ELR (cell line): Measurements from ENCODE around the gene OTUB2.

Experiments used
- DNase-seq: peaks from one replicate; pipeline ENCODE4 v3.0.0-alpha.2; 2015; ENCODE audit warnings: low read depth

OTUB2 gene

DNA sequence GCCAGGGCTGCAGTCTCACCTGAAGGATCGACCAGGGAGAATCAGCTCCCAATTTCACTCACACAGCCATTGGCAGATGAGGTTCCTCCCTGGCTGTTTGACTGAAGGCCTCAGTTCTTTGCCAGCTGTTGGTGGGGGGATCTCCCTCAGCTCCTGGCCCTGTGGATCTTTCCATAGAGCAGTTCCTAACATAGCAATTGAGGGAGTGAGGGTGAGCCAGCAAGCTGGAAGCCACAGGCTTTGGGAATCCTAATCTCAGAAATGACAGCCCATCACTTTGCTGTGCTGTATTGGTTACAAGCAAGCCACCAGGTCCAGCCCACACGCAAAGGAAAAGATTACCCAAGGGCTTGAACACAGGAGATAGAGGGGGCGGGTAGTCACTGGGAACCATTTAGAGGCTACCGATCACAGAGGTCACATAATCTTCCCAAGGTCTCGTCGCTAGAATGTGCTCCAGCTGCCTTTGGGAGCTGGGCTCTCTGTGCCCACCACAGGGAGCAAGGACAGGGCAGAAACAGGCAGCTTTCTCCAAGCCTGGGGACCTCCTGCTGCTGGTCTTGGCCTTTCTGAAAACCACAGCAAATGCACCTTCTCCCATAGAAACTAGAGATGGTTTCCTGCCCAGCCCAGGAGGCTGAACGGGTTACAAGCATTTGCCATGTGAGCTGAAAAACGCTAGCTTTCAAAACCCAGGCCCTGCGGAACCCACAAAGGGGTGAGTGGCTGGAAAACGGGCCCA lies 4.6 kb upstream of the OTUB2 start:
- DNase-seq = no peak

DNA sequence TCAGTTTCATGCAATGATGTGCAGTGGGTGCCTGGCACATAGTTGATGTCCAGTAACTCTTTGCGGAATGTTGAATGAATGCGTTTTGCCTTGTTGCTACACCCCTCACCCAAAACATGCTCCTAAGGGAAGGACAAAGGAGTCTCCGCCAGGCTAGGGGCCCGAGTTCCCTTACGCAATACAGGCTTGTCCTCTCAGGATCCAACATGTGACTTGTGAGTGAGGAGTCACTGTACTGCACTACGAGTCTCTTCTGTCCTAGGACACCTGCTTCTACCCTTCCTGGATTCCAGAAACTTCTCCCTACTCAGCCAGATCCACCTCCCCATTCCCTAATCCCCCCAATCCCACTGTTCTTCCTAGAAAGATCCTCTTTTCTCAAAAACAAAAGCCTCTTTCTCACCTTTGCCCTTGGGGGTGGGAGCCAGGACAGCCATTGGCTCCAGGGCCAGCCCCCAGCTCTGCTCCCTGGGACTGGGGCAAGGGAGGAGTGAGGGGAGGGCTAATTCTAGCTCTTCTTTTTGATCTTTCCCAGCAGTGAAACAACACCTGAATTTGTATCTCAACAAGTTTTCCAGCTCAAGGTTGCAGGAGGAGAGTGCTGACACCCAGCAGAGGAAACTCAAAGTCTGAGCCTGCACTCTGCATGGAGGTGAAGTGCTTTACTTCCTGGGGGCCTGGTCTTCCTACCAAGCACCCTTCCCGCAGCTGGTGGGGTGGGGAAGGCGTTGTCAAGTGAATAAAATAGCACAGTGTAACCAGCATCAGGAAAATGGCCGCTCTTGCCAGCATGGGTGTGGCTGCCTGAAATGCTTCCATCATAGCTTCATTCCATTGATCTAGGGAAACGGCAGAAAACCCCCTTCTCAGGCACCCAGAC lies 3.4 kb upstream of the OTUB2 start:
- no peak for DNase-seq

DNA sequence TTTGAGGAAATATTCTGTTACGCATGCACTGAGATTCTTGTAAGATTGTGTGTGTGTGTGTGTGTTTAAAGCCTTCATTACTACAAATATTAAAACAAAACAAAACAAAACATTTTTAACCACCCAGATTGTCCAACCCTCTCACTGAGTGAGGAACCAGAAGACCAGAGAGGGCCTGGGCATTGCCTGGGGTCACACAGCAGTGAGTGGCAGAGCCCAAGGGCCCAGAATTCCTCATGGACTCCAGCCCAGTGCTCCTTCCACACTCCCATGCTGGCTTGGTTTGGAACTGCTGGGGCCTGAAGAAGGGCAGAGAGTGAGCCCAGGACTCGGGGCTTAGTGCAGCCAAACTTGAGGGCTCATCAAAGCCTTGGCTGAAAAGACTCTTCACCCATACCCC lies 1.6 kb upstream of the OTUB2 start:
- DNase-seq = no peak

GRCh38 chr14:94025720-94026119 lies 420 bp upstream of the OTUB2 start:
- peak; percentile 67 for DNase-seq

GRCh38 chr14:94026889-94027469 lies 839 bp downstream of the OTUB2 start:
- DNase-seq = no peak

GRCh38 chr14:94027566-94028449 lies 1.7 kb downstream of the OTUB2 start:
- peak; percentile 54 for DNase-seq

DNA sequence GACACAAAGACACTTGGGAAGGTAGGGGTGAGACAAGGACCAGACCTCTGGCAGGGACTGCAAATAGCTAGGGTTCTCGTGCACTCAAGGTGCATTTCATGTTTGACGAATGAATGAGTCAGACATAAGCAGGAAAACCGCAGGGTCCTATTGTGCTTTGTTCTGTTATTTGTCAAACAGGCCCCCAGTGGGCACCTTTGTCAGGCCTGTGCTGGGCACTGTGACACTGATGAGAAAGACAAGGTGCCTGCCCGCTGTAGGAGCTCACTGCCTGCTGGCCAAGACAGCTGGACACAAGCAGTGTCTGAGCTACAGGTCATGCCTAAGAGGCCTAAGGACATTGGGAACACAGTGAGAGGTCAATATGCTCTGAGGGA lies 2.3 kb downstream of the OTUB2 start:
- peak; percentile 93 for DNase-seq

GRCh38 chr14:94029265-94029664 lies 3.1 kb downstream of the OTUB2 start:
- no peak for DNase-seq

GRCh38 chr14:94029671-94030203 lies 3.6 kb downstream of the OTUB2 start:
- DNase-seq = no peak

- no peak for DNase-seq
These were observed 4.4 kb downstream of the OTUB2 start for GRCh38 chr14:94030571-94030970.

DNA sequence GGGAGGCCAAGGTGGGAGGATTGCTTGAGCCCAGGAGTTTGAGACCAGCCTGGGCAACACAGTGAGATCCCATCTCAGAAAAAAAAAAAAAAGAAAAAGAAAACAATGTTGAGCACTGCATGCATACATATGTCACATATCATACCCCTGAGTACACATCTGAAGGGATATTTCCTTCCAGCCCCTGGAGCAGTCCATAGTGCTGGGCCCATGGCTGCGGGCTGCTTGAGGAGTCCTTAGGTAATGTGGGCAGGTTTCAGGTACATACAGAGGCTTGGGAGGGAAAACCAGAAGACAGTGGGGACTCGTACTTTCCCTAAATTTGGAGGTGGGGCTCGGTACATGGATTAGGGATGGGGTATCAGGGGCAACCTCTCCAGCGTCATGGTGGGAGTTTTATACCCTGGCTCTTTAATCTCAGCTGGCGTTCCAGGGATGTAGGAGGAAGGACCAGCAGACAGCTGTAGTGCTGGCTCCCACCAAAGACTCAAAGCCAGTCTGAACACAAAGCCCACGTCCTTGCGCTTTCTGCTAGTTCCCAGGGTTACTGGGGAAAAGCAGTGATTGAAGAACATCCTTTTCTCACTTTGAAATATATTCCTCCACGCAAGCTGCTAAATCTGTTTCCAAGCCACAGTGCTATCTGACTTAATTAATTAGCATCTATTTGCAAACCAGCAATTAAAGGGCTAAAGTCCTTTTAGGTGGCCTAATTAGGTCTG lies 5.2 kb downstream of the OTUB2 start:
- DNase-seq = no peak

- no peak for DNase-seq
These were observed 5.7 kb downstream of the OTUB2 start for GRCh38 chr14:94031883-94032279.

- no peak for DNase-seq
These were observed 8.7 kb downstream of the OTUB2 start for GRCh38 chr14:94034886-94035285.

- DNase-seq = peak; percentile 88
These were observed 10.4 kb downstream of the OTUB2 start for GRCh38 chr14:94036313-94037167.

DNA sequence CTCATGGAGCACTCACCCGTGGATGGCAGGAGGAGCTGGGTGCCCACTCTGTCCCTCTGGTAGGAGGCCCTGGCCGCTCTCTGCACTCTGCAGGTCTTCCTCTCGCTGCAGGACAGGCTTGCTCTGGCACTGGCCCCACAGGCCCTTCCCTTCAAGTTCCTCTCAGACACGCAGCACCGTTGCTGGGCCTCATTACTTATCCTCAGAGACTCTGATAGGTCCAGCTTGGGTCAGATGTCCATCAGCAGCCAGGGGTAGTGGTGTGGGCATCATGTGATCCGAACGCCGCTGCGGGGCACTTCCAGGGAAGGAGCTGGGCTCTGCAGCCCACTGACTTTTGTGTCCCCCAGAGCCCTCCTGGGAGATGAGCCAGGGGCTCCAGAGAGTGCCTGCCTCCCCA lies 11.8 kb downstream of the OTUB2 start:
- no peak for DNase-seq

DNA sequence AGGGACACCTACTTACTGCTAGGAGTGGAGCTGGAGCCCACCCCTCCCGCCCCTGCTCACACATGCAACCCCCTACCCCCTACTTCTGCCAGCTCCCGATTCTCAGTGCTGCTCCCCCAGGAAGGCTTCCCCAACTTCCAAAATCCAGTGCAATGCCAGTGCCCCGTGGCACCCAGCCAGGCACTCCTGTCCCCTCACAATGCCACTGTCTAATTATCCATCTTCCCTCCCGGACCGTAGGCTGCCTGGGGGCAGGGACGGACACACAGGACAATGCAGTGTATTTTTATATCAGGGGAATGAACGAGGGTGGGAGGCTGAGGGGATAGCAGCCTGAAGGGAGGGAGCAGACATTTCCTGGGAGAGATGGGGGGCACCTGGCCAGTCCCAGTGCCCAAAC lies 12.4 kb downstream of the OTUB2 start:
- DNase-seq = no peak

GRCh38 chr14:94038921-94039629 lies 12.9 kb downstream of the OTUB2 start:
- no peak for DNase-seq

DNA sequence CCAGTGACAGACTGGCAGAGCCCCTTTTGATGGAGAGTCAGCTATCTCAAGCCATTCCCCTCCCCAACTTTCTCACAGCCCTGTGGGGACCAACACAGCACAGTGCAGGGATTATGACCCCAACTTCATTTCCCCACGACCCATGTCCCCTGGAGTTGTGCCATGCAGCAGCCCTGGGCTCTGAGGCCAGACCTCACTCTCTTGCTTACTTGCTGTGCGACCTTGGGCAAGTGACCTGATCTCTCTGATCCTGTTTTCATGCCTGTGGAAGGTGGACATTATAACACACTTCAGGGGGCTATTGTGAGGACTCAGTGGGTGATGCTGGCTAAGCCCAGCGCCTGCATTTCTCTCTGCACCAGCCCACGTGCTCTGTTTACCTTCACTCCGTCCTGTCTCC lies 14.1 kb downstream of the OTUB2 start:
- no peak for DNase-seq

DNA sequence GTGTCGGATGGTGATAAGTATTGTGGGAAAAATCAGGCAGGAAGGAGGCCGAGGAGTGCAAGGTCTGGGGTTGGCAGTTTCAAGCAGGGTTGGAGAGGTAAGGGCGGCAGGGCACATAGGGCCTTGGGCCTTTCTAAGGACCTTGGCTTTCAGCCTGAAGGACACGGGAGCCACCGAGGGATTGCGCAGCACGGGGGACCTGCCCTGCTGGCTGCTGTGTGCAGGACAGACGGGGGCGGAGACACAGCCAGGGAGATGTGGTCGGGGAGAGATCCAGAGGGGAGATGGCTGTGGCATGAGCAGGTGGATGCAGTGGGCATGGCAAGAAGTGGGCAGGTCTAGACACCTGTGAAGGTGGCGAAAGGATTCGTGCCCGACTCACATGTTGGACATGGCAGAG lies 14.7 kb downstream of the OTUB2 start:
- no peak for DNase-seq
